Measurements from ENCODE around the gene PIK3R3.
"Not testable (repeated sequence)": the region's sequence is repeated elsewhere in the genome, so short reads cannot be mapped to it uniquely, and the experiment has no call there.

PIK3R3 gene

DNA sequence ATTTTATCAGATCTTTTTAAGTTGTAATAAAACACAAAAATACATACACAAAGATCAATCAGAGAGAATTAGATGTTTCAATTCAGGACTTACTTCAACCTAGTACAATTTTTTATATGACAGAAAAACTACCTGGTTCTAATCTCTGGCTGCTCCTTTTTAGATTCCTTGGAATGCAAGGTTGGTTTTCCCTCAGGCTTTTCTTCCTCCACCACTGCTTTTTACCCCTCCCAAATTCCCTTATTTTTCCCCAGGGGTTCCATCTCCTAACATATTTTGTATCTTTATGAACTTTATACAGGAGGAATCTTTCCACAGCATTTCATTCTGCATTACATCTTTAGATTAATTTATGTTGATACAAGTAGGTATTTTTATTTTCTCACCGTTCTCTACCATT lies 33.2 kb downstream of the PIK3R3 start:
- DNase-seq, result no peak

DNA sequence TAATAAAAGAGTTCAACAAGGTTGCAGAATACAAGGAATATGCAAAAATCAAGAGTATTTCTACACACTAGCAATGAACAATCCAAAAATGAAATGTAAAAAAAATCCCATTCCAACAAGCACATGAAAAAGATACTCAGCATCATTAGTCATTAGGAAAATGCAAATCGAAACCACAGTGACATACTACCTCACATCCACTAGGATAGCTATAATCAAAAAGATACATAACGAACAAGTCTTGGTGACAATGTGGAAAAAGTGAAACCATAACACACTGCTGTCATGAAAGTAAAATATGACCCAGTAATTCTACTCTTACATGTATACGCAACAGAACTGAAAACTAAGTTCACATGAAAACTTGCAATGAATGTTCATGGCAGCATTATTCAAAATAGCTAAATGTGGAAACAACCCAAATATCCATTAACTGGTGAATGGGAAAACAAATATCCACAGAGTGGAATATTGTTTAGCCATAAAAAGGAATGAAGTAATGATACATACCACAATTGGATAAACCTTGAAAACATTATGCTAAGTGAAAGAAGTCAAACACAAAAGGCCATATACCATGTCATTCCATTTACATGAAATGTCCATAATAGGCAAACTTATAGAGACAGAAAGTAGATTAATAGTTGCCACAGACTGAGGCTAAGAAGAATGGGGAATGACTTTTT lies 34.3 kb downstream of the PIK3R3 start:
- DNase-seq, result no peak

DNA sequence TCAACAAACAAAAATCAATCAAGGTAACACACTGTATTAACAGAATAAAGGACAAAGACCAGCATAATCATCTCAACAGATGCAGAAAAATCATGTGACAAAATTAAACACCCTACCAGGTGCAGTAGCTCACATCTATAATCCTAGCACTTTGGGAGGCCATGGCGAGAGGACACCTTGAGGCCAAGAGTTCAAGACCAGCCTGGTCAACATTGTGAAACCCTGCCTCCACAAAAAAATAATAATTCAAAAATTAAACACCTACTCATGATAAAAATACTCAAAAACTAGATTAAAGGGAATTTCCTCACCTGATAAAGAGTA lies 35.3 kb downstream of the PIK3R3 start:
- DNase-seq, result no peak

DNA sequence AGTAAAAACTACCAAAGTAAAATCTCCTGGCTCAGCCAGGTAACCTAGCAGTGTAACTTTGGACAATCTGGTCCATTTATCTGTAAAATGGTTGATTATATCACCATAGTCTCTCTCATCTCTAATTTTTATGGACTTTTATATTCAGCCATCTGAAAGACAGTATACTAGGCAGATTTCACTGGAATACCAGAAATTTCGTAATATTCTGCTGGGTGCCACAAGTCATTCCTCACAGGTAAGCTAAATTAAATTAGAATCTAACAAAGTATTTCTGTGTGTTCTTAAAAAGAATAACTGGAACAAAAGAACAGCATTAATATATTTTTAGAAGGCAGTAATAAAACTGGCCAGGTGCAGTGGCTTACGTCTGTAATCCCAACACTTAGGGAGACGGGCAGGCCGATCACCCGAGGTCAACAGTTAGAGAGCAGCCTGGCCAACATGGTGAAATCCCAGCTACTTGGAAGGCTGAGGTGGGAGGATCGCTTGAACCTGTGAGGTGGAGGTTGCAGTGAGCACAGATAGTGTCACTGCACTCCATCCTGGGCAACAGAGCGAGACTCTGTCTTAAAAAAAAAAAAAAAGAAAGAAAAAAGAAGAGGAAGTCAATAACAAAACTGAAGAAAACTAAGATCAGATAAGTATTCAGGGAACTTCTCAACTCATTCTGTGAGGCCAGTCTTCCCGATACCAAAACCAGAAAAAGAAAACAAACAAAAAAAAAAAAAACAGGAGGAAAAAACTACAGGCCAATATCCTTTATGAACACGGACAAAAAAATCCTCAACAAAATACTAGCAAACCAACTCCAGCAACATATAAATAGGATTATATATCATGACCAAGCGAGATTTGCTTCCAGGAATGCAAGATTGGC lies 35.9 kb downstream of the PIK3R3 start:
- peak; percentile 6 to 44 for DNase-seq

DNA sequence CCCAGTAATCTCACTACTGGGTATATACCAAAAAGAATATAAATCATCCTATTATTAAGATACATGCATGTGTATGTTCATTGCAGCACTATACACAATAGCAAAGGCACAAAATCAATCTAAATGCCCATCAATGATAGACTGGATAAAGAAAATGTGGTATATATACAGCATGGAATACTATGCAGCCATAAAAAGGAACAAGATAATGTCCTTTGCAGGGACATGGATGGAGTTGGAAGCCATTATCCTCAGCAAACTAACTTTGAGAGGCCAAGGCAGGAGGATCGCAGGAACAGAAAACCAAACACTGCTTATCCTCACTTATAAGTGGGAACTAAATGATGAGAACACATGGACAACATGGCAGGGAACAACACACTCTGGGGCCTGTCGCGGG lies 37.3 kb downstream of the PIK3R3 start:
- not testable (repeated sequence) for DNase-seq

DNA sequence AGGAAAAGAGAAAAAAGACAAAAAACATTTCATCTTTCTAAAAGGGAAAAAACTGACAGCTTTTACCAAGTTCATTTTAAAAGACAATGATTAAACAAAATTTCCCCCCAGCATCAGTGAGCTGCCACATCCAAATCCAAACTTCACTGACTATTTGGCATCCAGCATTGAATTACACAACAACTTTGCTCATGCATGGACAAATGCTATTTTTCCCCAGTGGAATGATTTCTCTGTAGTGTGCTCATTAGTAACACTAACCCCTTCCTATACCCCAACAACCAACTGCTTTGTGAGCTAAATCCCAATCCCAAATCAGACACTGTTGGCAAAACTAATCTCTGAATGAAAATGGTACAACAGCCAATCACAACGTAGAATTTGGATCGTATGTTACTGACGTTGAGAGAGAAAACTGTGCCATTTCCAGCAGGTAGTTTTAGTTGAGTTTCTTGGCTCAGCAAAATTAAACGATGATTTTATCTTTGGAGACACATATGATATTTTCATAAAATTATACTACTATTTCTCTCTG lies 37.9 kb downstream of the PIK3R3 start:
- no peak for DNase-seq

DNA sequence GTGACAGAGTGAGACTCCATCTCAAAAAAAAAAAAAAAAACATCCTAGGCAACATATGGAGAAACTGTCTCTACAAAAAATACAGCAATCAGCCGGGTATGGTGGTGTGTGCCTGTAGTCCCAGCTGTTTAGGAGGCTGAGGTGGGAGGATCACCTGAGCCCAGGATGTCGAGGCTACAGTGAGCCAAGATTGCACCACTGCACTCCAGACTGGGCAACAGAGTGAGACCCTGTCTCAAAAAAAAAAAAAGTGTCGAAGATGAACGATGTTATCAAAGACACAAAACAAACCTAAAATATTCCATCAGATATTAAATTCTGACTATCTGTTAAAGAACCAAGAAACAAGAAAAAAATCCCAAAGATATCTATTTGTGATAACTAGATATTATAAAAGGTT lies 38.6 kb downstream of the PIK3R3 start:
- not testable (repeated sequence) for DNase-seq

DNA sequence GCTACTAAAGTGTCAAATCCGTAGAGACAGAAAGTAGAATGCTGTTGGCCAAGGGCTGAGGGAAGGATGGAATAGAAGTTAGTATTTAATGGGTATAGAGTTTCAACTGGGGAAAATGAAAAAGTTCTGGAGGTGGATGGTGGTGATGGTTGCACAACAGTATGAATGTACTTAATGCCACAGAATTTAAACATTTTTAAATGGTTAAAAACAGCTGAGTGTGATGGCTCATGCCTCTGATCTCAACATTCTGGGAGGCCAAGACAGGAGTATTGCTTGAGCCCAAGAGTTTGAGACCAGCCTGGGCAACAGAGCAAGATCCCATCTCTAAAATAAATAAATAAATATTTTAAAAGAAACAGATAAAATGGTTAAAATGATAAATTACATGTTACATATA lies 44.5 kb downstream of the PIK3R3 start:
- no peak for DNase-seq

DNA sequence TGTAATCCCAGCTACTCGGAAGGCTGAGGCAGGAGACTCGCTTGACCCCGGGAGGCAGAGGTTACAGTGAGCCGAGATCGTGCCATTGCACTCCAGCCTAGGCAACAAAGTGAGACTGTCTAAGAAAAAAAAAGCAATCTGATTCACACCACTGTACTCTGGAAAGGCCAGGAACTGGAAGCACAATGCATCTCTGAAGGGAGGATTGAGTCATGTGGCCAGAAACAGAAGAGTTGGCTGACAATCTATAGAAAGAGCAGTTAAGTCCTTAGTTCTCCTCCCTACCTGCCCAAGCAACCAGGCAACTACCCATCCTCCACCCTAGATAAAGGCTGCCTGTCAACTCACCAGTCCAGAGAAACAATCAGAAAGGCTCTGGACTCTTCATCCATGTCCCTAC lies 45.9 kb downstream of the PIK3R3 start:
- DNase-seq, result no peak

DNA sequence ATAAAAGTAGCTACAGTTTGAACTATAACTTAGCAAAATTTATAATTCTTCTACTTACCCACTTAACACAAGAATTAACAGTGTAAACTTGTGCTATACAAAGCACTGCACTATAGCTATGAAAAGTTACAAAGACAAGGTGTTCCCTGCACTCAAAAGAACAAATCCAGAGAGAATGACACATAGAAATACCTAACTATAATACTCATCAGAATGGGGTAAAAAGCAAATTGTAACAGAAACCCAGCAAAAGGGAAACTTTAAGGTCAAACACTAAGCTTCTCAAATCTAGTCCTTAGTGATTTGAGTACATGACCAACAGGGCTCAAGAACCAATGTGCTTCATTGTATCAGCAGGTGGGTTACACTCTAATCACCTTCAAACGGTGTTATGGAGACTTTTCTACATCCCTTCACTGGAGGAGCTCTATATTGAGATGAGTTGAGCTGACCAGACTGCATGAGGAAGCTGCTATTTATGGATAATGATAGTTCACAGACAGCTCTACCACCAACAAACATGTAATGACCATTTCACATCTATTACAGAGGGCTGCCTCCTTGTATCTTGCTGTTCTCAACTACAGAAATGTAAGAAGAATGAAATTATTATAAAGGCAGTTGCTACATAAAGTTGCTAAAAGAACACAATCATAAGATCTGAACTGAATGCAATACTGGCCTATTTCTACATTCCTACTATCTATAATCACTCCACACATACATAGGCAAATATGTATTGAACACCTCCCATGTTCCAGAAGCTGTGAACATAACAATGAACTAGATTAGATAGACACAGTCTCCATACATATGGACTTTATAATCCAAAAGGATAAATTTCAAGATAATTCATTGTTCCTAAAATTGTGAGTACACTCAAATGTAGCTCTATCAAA lies 47.6 kb downstream of the PIK3R3 start:
- no peak for DNase-seq

DNA sequence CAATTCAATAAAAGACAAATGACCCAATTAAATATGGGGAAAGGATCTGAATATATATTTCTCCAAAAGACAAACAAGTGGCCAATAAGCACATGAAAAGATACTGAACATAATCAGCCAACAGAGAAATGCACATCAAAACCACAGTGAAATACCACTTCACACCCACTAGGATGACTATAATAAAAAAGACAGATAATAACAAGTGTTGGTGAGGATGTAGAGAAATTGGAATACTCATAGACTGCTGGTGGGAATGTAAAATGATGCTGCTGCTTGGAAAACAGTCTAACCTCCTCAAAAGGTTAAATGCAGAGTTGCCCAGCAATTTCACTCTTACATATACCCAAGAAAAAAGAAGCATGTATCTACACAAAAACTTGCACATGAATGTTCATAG lies 48.9 kb downstream of the PIK3R3 start:
- DNase-seq, result no peak

DNA sequence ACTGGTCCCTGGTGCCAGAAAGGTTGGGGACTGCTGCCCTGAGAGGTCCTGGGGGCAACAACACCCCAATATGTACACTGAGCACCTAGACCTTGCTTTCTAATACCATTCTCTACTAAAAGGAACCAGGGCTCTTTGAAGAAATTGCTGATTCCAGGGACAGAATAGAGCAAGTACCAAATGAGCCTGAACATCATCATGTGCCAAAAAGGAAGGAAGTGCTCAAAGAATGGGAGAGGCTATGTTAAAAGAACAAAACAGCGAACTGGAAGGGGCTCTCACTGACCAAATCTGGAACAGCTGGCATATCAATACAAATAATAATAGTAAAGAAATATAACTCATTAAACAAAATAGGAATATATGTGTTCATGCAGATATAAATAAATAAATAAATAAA lies 50.8 kb downstream of the PIK3R3 start:
- no peak for DNase-seq

DNA sequence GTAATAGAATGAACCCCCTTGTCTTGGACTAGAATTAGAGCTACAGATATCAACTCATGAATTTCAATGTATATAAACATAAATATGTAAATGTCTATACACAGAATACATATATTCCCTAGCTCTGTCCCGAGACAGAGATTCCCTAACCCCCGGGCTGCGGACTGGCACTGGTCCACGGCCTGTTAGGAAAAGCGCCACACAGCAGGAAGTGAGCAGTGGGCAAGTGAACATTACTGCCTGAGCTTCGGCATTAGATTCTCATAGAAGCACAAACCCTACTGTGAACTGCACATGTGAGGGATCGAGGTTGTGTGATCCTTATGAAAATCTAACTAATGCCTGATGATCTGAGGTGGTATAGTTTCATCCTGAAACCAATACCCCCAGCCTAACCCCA lies 51.2 kb downstream of the PIK3R3 start:
- no peak for DNase-seq

DNA sequence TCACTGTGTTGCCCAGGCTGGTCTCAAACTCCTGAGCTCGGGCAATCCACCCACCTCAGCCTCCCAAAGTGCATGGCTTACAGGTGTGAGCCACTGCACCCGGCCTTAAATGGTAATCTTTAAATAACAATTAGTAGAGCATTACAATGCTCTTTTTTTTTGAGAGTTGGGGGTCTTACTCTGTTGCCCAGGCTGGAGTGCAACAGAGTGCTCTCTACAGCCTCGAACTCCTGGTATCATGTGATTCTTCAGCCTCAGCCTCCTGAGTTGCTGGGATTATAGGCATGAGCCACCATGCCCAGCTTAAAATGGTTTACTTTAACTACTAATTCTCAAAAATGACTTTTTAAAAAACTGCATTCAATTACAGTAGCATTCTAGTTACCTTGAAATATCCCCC lies 52.2 kb downstream of the PIK3R3 start:
- DNase-seq, result no peak

DNA sequence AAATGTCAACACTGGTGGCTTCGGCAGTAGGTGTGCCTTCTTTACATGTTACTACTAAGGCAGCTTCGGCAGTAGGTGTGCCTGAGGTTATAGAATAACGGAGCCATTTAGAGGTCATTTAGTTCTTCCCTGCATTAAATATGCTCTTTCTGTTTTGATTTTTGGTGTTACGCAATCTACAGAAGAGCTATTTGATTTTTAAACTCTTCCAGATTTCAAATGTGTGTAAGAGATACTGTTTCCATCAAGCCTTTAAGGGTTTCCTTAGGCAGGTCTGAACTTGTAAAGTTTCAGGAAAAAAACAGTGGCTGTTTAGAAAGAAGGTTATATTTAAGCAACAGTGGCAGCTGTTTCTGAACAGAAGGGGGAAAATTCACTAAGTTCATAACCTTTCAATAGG lies 54.8 kb downstream of the PIK3R3 start:
- DNase-seq, result no peak

DNA sequence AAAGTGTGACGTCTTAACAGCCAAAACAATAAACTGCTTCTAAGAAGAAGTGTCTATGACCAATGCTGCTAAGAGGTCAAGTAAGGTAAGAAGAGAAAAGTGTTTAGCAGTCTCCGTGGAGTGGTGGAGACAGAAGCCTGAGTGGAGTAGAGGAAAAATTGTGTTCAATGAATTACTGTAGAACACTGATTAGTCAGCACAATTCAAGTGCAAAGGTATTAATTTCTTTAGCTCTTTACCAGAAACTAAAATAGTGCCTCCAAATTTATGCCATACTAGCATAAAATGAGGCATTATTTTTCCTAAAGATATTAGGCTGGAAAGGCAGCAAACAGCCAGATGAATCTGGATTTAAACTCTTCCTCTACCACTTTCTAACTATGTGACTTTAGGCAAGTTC lies 56.1 kb downstream of the PIK3R3 start:
- no peak for DNase-seq

DNA sequence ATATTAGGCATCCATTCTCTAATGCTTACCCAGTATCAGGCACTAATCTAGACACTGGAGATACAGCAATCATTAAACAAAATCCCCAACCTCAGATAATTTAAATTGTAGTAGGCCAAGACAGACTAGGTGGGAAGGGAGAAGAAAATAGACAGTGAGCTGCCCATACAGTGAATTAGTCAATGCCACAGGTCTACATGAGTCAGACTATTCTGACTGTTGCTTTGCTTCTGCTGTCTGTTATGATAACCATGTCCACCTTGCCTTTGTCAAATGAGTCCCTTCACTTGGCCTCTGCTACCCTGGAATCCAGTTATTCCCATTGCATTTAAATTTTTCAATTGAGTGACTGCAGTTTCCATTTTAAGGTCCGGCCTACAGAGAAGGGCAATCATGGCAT lies 59.5 kb downstream of the PIK3R3 start:
- no peak for DNase-seq

DNA sequence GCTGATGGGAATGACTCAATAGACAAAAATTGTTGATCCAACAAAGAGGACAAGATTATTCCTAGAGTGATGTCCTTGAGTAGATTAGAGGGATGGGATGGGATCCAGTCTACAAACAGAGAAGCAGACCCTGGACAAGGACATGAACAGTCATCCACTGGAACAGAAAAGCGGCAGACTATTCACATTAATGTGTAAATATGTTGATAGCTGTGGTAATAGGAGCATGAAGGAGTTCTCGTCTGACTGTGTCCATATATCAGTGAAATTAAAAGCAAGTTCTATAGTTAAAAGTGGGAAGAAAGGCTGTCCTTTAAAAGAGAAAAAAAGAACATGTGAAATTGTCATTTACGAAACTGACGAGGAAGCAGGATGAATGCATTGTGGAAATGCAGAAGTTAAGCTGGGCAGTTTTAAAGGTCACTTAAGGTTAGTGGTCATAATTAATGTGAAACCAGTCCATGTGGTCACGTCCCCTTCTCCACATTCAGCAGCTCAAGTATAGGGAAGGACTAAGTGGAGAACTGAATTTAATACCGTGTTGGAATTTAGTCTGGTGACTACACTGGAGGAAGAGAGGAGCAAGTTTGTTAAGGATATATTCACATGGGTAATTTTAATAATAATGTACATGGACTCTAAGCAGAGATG lies 62.1 kb downstream of the PIK3R3 start:
- no peak for DNase-seq

DNA sequence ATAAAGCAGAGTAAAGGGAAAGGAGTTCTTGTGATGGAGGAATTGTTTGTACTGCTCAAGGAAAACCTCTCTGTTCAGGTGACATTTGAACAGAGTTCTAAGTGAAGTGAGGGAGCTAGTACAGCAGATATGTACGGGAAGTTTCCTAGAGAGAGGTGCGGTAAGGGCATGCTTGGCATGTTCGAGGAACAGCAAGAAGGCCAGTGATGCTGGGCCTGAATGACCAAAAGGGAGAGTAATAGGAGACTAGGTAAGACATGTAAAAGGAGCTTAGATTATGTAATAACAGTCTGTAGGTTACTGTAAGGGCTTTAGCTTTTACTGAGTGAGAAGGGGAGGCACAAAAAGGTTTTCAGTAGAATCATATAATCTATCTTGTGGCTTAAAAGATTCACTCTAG lies 63.9 kb downstream of the PIK3R3 start:
- DNase-seq, result no peak

DNA sequence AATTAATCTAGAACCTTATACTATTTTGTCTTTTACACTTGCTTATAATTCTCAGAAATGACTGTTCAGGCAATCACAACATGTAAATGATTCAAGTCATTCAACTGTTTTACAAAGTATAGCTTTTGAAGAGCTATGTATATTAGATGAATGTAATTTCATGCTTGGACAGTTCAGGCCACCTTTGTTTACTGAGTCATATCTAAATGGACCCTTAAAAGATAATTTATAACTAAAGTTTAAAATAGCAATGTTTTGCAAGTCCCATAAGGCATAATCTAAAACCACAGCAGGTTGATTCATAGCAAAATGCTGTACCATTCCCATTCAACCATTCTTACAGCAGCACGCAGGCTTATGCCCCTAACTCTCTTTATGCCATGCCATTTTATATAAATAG lies 64.8 kb downstream of the PIK3R3 start:
- DNase-seq, result no peak

DNA sequence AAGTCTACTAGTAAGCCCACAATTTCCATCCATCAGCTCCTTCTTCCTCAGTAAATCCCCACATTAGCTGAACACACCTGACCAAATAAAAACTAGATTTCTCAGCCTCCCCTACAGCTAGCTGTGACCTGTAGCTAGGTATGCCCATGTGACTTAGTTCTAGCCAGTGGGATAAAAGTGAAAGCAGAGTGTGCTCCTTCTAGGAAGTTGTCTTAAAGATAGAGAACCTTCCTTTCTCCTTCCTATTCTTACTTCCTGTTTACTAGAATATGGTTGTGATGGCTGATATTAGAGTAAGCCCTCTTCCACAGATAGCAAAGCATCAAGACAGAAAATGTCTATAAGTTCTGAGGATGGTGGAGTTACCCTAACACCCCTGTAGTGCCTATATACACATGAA lies 67.0 kb downstream of the PIK3R3 start:
- no peak for DNase-seq

DNA sequence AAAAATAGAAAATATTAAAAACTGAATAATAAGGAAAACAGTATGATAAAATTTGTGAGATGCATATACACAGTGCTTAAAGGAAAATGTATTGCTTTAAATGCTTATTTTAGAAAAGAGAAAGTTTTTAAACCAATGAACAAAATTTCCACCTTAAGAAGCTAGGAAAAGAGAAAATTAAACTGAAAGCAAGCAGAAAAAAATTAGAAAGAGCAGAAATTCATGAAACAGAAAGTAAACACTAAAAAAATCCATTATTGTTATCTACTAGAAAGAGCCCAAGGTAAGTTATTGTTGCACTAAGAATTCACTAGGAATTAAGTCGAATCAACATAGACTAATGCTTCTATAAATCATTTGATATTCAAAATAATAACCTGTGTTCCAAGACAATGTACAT lies 67.7 kb downstream of the PIK3R3 start:
- DNase-seq, result no peak

All from SHP77 (cell line).